Measurements from ENCODE around the gene ITPR1. TPM values are rescaled to one million over a fixed set of nuclear protein-coding genes. Genes with fewer than 3 reads are reported as not detected.

The ITPR1 gene
- total RNA-seq, 2 experiments from 2014 or later, result 84.4 to 104 TPM

- H3K9me2 ChIP-seq (ENCODE audit: insufficient read depth, low read length), result no peaks in the 10 kb centered on the region
- H3K79me2 ChIP-seq (ENCODE audit: insufficient read depth, low read depth, low read length), result no peaks in the 10 kb centered on the region
- H3K4me2 ChIP-seq (ENCODE audit: low read length), result no peak overlapping the region
- intact Hi-C loops (cut with micrococcal nuclease; ENCODE audit: unreplicated experiment), result no loop called here
- no peak overlapping the region for H2AFZ ChIP-seq (ENCODE audit: low read length)
- H3K9me3 ChIP-seq (ENCODE audit: low read length), result peaks cover 13% of the 10 kb centered on the region; the same call in 1 of the 2 replicates
- H3K36me3 ChIP-seq (ENCODE audit: insufficient read depth, low read length), result peaks cover 16% of the 10 kb centered on the region
- H3K4me3 ChIP-seq (ENCODE audit: low read depth, low read length, poor library complexity, severe bottlenecking), result no peak overlapping the region
- H3K27ac ChIP-seq (ENCODE audit: low read depth, low read length, poor library complexity, severe bottlenecking), result no peak overlapping the region
- CTCF ChIA-PET (ENCODE audit: unreplicated experiment), result no interaction called here
- no peak for TF ChIP-seq CTCF (conservative IDR thresholded peaks at IDR 0.05; ENCODE audit: low read length)
- POLR2A ChIA-PET, result interaction anchor here (1.0 to 1.7 kb wide), 3 partner anchors 8 to 48 kb away, joined by 3 read pairs; no protein-coding TSS in a partner anchor
- BruUV-seq (replicated peaks), result no TSS peak
- no peak for DNase-seq (ENCODE audit: low spot score)
- no peaks in the 10 kb centered on the region for H4K20me1 ChIP-seq (ENCODE audit: insufficient read depth, low read length)
- H3K4me1 ChIP-seq (ENCODE audit: insufficient read depth, low read length, poor library complexity, severe bottlenecking), result no peaks in the 10 kb centered on the region
Measured at GRCh38 chr3:4552811-4553210, 59.7 kb downstream of the ITPR1 start.

- H3K79me2 ChIP-seq (ENCODE audit: insufficient read depth, low read depth, low read length), result 0 out of 2 replicates have a peak, but pooled peaks cover 5% of the 10 kb centered on the region
- no peak overlapping the region for H3K4me3 ChIP-seq (ENCODE audit: low read depth, low read length, poor library complexity, severe bottlenecking)
- ChIA-PET CTCF (ENCODE audit: unreplicated experiment) (no interaction called here), POLR2A (interaction anchor here (0.9 to 1.2 kb wide), 3 partner anchors 9 to 19 kb away, joined by 3 read pairs; no protein-coding TSS in a partner anchor)
- TF ChIP-seq EZH2phosphoT487 (IDR thresholded peaks at IDR 0.05; ENCODE audit: borderline replicate concordance, low read depth, low read length), result no peak
- no peak for TF ChIP-seq CTCF (conservative IDR thresholded peaks at IDR 0.05; ENCODE audit: low read length)
- intact Hi-C loops (cut with micrococcal nuclease; ENCODE audit: unreplicated experiment), result no loop called here
- no peaks in the 10 kb centered on the region for H3K9me2 ChIP-seq (ENCODE audit: insufficient read depth, low read length)
- H3K4me1 ChIP-seq (ENCODE audit: insufficient read depth, low read length, poor library complexity, severe bottlenecking), result no peaks in the 10 kb centered on the region
- no TSS peak for BruUV-seq (replicated peaks)
- H3K27ac ChIP-seq (ENCODE audit: low read depth, low read length, poor library complexity, severe bottlenecking), result no peak overlapping the region
- no peak for DNase-seq (ENCODE audit: low spot score)
- peaks cover 14% of the 10 kb centered on the region; the same call in 1 of the 2 replicates for H3K9me3 ChIP-seq (ENCODE audit: low read length)
- H4K20me1 ChIP-seq (ENCODE audit: insufficient read depth, low read length), result no peaks in the 10 kb centered on the region
- H3K4me2 ChIP-seq (ENCODE audit: low read length), result no peak overlapping the region
- H2AFZ ChIP-seq (ENCODE audit: low read length), result no peak overlapping the region
- H3K36me3 ChIP-seq (ENCODE audit: insufficient read depth, low read length), result peaks cover 4% of the 10 kb centered on the region
Measured at GRCh38 chr3:4561661-4562060, 68.5 kb downstream of the ITPR1 start.

- DNase-seq (ENCODE audit: low spot score), result no peak
- Histone ChIP-seq H3K4me1 (ENCODE audit: insufficient read depth, low read length, poor library complexity, severe bottlenecking) (no peaks in the 10 kb centered on the region), H4K20me1 (ENCODE audit: insufficient read depth, low read length) (no peaks in the 10 kb centered on the region), H3K27ac (ENCODE audit: low read depth, low read length, poor library complexity, severe bottlenecking) (no peak overlapping the region), H3K9me3 (ENCODE audit: low read length) (peaks cover 5% of the 10 kb centered on the region; the same call in 1 of the 2 replicates), H2AFZ (ENCODE audit: low read length) (no peak overlapping the region), H3K79me2 (ENCODE audit: insufficient read depth, low read depth, low read length) (0 out of 2 replicates have a peak, but pooled peaks cover 5% of the 10 kb centered on the region), H3K4me2 (ENCODE audit: low read length) (no peak overlapping the region), H3K9me2 (ENCODE audit: insufficient read depth, low read length) (no peaks in the 10 kb centered on the region), H3K4me3 (ENCODE audit: low read depth, low read length, poor library complexity, severe bottlenecking) (no peak overlapping the region), H3K36me3 (ENCODE audit: insufficient read depth, low read length) (no peaks in the 10 kb centered on the region)
- BruUV-seq (replicated peaks), result no TSS peak
- TF ChIP-seq CTCF (conservative IDR thresholded peaks at IDR 0.05; ENCODE audit: low read length) (no peak), EZH2phosphoT487 (IDR thresholded peaks at IDR 0.05; ENCODE audit: borderline replicate concordance, low read depth, low read length) (no peak)
- intact Hi-C loops (cut with micrococcal nuclease; ENCODE audit: unreplicated experiment), result no loop called here
- POLR2A ChIA-PET, result interaction anchor here (0.6 to 1.0 kb wide), 3 partner anchors 25 to 49 kb away, joined by 3 to 10 read pairs (median 3); no protein-coding TSS in a partner anchor
- CTCF ChIA-PET (ENCODE audit: unreplicated experiment), result no interaction called here
Measured at GRCh38 chr3:4562595-4562994, 69.4 kb downstream of the ITPR1 start.
